ENCODE results near the gene MARCHF2.

The MARCHF2 gene

DNA sequence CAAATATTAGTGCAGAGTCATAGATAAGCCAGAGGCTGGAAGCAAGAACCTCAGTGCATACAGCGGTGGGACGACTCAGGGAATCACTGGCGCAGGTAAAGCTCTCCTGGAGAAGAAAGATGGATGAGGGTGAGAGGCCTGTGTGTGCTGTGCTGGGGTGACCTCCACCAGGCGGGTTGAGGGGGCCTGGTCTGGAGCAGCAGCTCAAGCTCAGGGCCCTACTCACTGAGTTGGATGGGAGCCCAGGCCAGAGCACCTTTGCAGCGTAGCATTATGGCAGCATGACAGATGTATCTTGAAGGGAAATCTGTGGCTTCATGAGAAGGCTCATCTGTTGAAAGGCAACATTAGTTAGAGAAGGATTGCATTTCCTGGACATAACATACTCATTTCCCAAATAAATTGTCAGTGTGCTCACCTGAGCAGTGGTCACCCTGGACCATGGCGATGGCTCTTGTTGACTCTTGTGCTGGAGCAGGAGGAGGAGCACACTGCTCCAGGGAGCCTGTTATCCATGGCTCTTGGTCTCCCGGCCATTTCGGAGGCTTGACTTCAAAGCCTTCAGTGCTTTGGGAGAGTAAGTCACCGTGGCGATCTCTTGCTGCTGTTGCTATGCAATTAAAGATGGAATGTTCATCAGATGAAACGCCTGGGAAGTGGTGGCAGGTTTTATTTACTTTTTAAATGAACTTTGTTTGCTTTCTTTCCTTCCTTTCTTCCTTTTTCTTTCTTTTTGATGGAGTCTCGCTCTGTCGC is 56.7 kb downstream of the MARCHF2 start:
- DNase-seq (ENCODE audit: low read depth, low spot score) = no peak
- TF ChIP-seq, protein P1, sequence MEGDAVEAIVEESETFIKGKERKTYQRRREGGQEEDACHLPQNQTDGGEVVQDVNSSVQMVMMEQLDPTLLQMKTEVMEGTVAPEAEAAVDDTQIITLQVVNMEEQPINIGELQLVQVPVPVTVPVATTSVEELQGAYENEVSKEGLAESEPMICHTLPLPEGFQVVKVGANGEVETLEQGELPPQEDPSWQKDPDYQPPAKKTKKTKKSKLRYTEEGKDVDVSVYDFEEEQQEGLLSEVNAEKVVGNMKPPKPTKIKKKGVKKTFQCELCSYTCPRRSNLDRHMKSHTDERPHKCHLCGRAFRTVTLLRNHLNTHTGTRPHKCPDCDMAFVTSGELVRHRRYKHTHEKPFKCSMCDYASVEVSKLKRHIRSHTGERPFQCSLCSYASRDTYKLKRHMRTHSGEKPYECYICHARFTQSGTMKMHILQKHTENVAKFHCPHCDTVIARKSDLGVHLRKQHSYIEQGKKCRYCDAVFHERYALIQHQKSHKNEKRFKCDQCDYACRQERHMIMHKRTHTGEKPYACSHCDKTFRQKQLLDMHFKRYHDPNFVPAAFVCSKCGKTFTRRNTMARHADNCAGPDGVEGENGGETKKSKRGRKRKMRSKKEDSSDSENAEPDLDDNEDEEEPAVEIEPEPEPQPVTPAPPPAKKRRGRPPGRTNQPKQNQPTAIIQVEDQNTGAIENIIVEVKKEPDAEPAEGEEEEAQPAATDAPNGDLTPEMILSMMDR (IDR thresholded peaks at IDR 0.05; ENCODE audit: low read depth, low read length) = no peak
- in situ Hi-C loops (cut with HindIII; ENCODE audit: low sequenced_read_pairs) = no loop called here
- no peak overlapping the region for H3K4me3 ChIP-seq (ENCODE audit: low read depth, low read length)

DNA sequence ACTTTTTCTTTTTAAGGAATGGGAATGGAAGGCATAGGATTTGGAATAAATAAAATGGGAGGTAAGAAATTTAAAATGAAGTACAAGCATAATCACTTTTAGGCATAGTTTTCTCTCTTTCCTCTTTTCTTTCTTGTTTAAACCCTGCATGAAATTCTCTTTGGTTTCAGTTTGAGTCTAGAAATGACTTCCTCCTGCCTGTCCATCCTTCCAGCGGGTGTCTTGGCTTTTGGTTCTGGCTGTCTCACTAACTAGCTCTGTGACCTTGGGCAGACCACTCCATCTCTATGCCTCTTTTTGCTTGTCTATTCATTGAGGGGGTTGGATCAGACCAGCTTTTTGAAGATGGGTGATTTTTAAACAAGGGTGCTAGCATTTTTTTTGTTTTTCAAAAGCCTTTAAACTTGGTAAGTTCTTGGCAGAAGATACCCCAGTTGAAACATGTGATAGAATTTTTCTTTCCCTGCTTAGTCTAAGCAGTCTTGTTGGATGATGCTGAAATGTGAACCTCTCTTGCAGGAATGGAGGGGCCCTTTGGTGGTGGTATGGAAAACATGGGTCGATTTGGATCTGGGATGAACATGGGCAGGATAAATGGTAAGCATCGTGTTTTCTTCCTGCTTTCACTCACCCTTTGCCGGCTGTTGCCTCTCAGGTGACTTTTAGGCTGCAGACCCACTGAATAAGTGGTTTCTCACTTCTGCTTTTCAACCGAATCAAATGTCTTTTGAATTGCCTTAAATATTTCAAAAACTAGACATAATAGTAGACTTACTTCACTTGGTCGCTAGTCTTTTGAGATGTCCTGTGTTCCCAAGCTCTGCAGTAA is 60.8 kb downstream of the MARCHF2 start:
- TF ChIP-seq, protein P1 (IDR thresholded peaks at IDR 0.05; ENCODE audit: low read depth, low read length) = no peak
- no peak overlapping the region for H3K4me3 ChIP-seq (ENCODE audit: low read depth, low read length)
- no peak for DNase-seq (ENCODE audit: low read depth, low spot score)
- in situ Hi-C loops (cut with HindIII; ENCODE audit: low sequenced_read_pairs) = no loop called here

DNA sequence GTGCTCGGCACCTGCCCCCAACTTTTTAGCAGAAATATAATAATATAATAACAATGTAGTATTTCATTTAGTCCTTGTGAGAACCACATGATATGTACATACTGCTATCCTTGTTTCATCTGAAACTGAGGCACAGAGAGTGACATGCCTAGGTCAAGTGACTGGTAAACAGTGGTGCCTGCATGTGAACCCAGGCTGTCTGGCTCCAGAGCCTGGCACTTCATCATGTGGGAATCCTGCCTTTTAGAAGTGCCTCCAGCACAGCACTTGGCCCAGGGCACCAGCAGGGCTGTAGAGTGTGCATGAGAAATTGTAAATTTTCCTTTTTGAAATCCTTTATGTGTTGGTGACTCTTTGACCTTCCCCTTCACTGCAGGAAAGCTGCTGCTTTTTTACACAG is 61.9 kb downstream of the MARCHF2 start:
- TF ChIP-seq, protein P1 (IDR thresholded peaks at IDR 0.05; ENCODE audit: low read depth, low read length) = no peak
- in situ Hi-C loops (cut with HindIII; ENCODE audit: low sequenced_read_pairs) = no loop called here
- DNase-seq (ENCODE audit: low read depth, low spot score) = no peak
- no peak overlapping the region for H3K4me3 ChIP-seq (ENCODE audit: low read depth, low read length)

DNA sequence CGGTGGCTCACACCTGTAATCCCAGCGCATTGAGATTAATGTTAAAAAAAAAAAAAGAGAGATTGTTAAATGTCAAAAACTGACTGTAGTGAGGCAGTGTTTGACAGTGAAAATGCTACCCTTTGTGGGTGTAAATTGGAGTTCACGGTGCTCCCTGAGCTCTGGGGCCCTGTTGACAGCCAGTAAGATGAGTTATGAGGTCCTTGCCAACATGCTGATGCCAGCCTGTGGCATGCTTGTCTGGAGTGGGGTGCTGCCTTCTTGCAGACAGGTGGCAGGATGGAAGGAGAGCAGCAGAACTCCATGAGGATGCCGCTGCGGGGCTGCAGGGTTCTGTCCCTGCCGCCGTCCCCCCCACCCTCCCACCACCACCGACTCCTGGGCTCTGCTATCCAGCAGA is 63.4 kb downstream of the MARCHF2 start:
- DNase-seq (ENCODE audit: low read depth, low spot score) = no peak
- H3K4me3 ChIP-seq (ENCODE audit: low read depth, low read length) = no peak overlapping the region
- in situ Hi-C loops (cut with HindIII; ENCODE audit: low sequenced_read_pairs) = no loop called here
- TF ChIP-seq, protein P1 (IDR thresholded peaks at IDR 0.05; ENCODE audit: low read depth, low read length) = no peak

DNA sequence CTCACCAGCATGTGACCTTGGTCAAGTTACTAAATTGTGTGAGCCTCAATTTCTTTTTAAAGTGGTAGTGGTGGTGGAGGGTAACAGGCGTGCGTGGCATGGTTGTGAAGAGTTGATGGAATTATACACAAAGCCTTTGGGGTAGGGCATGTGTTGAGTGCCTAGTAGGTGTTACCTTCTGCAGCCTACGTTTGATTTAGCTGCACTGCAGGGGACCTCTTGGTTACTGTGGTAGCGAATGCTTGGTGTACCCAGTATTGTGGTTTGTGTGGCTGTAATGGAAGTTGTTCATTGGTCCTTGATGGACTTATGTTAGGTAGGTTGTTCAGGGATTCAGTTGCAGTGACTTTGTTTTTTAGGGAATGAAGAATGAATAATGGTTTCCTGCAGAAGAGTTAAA is 64.8 kb downstream of the MARCHF2 start:
- in situ Hi-C loops (cut with HindIII; ENCODE audit: low sequenced_read_pairs) = no loop called here
- DNase-seq (ENCODE audit: low read depth, low spot score) = no peak
- TF ChIP-seq, protein P1 (IDR thresholded peaks at IDR 0.05; ENCODE audit: low read depth, low read length) = no peak
- H3K4me3 ChIP-seq (ENCODE audit: low read depth, low read length) = no peak overlapping the region

DNA sequence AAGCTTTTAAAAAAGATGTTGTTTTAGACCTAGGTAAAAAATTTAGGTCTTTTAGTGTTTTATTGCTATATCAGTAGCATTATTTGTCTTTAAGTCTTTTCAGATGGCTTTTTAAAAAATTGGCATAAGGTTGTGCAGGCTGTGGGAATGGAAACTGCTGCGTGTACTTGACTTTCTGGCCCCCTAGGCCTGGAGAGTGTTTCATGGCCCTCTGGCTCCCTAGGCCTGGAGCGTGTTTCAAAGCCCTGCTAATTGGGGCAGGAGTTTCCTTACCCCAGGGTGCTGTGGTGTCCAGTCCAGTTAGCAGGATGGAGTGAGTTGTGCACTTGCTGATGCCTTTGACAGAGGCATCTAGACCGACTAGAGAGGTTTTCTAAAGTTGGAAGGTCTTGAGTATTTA is 65.5 kb downstream of the MARCHF2 start:
- TF ChIP-seq, protein P1 (IDR thresholded peaks at IDR 0.05; ENCODE audit: low read depth, low read length) = no peak
- no peak for DNase-seq (ENCODE audit: low read depth, low spot score)
- in situ Hi-C loops (cut with HindIII; ENCODE audit: low sequenced_read_pairs) = no loop called here
- no peak overlapping the region for H3K4me3 ChIP-seq (ENCODE audit: low read depth, low read length)
